Liver (tissue), 3 donors: ENCODE results near the gene ZNF639.

Experiments
- EGR1 ChIP-seq, 2 donors: IDR thresholded peaks; 2 replicates each; pipeline ENCODE4 v1.6.1; 2016 to 2018; ENCODE audit warnings: antibody characterized with exemption in 2 of 2, low read depth in 2 of 2
- MAX ChIP-seq: IDR thresholded peaks from 2 replicates; pipeline ENCODE4 v1.6.1; 2016; ENCODE audit warnings: antibody characterized with exemption
- YY1 ChIP-seq: IDR thresholded peaks from 2 replicates; pipeline ENCODE4 v1.6.1; 2016; ENCODE audit warnings: antibody characterized with exemption, mild to moderate bottlenecking
- TF ChIP-seq, protein P1 (sequence below): fragments of 150-350 bp; IDR thresholded peaks from 2 replicates; pipeline ENCODE4 v1.5.1; 2017; ENCODE audit warnings: improper control_type of control experiment, low read depth, low read length; ENCODE audit not compliant: missing input control
- TF ChIP-seq, protein P2 (sequence below): IDR thresholded peaks from 2 replicates; pipeline ENCODE4 v1.6.1; 2016; ENCODE audit warnings: antibody characterized with exemption
- donor health status: healthy.
- donor health status: healthy.

DNA sequence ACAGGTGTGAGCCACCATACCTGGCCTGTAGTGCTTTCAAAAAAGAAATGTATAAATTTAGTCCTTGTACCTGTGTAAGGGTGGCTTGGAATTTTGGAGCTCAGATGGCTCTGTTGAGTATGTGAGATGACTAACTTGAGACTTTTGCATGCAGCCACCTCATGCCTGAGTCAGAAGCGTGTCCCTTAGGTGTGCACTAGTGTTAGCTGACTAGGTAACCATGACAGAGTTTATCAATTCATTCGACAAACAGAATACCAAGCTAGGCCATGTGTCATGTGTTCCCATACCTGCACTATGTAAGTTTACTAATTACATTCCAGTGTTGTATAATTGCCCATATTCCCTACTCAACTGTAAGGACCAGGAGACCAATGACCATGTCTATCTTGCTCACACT is 4.0 kb upstream of the ZNF639 start:
- TF ChIP-seq YY1 (no peak), EGR1 (IDR thresholded peaks at IDR 0.05; ENCODE audit: low read depth in 2 of 2) (no peak), MAX (no peak)
- TF ChIP-seq, protein P1, sequence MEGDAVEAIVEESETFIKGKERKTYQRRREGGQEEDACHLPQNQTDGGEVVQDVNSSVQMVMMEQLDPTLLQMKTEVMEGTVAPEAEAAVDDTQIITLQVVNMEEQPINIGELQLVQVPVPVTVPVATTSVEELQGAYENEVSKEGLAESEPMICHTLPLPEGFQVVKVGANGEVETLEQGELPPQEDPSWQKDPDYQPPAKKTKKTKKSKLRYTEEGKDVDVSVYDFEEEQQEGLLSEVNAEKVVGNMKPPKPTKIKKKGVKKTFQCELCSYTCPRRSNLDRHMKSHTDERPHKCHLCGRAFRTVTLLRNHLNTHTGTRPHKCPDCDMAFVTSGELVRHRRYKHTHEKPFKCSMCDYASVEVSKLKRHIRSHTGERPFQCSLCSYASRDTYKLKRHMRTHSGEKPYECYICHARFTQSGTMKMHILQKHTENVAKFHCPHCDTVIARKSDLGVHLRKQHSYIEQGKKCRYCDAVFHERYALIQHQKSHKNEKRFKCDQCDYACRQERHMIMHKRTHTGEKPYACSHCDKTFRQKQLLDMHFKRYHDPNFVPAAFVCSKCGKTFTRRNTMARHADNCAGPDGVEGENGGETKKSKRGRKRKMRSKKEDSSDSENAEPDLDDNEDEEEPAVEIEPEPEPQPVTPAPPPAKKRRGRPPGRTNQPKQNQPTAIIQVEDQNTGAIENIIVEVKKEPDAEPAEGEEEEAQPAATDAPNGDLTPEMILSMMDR, result no peak
- TF ChIP-seq, protein P2, sequence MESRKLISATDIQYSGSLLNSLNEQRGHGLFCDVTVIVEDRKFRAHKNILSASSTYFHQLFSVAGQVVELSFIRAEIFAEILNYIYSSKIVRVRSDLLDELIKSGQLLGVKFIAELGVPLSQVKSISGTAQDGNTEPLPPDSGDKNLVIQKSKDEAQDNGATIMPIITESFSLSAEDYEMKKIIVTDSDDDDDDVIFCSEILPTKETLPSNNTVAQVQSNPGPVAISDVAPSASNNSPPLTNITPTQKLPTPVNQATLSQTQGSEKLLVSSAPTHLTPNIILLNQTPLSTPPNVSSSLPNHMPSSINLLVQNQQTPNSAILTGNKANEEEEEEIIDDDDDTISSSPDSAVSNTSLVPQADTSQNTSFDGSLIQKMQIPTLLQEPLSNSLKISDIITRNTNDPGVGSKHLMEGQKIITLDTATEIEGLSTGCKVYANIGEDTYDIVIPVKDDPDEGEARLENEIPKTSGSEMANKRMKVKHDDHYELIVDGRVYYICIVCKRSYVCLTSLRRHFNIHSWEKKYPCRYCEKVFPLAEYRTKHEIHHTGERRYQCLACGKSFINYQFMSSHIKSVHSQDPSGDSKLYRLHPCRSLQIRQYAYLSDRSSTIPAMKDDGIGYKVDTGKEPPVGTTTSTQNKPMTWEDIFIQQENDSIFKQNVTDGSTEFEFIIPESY, result no peak
